ENCODE data around the gene YBX2.
A peak's percentile ranks its signal among the peaks of the same experiment; 100 is the strongest.

YBX2 gene

GRCh38 chr17:7241783-7242716, 52.4 kb downstream of the YBX2 start, which contains the start of gene GABARAP:
Gene GABARAP (minus strand): TSS chr17:7242449. CDS start chr17:7242330, 119 bp downstream.
- DNase-seq, result peak; percentile 71

GRCh38 chr17:7241090-7241733, 53.2 kb downstream of the YBX2 start:
- no peak for DNase-seq

GRCh38 chr17:7240375-7240774, 54.1 kb downstream of the YBX2 start:
- no peak for DNase-seq

- DNase-seq, result peak; percentile 89
These were observed 55.1 kb downstream of the YBX2 start, which contains the start of gene PHF23 for GRCh38 chr17:7239091-7240027. Gene PHF23 (minus strand): TSS chr17:7239457. CDS start chr17:7239279, 178 bp downstream.

- DNase-seq, result no peak
These were observed 55.9 kb downstream of the YBX2 start for GRCh38 chr17:7238420-7239090.

Measured in COR-L47 (cell line).